ENCODE measurements around the gene CDADC1. TPM values are rescaled to one million over a fixed set of nuclear protein-coding genes. Genes with fewer than 3 reads are reported as not detected.

The CDADC1 gene
- total and polyA plus RNA-seq, 2 of the 13 experiments (the other 11 are each of a cell fraction or from before 2014, with no cell fraction given) = 2.4 to 9.0 TPM

GRCh38 chr13:49214917-49215376 lies 32.8 kb upstream of the CDADC1 start (continued):
- no peak for TF ChIP-seq PRDM15 (CRISPR knock-in tag; IDR thresholded peaks at IDR 0.05)
- peak; percentile 41; the same call in 1 of the 2 replicates for TF ChIP-seq RXRB (CRISPR knock-in tag; IDR thresholded peaks at IDR 0.05; ENCODE audit: borderline replicate concordance)
- TF ChIP-seq ZFY (CRISPR knock-in tag; IDR thresholded peaks at IDR 0.05) = peak; percentile 48; the same call in 1 of the 2 replicates
- TF ChIP-seq ZNF605 (CRISPR knock-in tag; IDR thresholded peaks at IDR 0.05) = peak; percentile 54; the same call in 1 of the 2 replicates
- peak; percentile 63; the same call in 1 of the 2 replicates for TF ChIP-seq MED1 (CRISPR knock-in tag; IDR thresholded peaks at IDR 0.05)
- 0 out of 2 replicates have a peak, but pooled peaks have one; percentile 6 for TF ChIP-seq MAFF (IDR thresholded peaks at IDR 0.05; ENCODE audit: low read depth, low read length)
- no peak for TF ChIP-seq FOSL1 (CRISPR knock-in tag; IDR thresholded peaks at IDR 0.05; ENCODE audit: borderline replicate concordance)
- TF ChIP-seq ZSCAN20 (CRISPR knock-in tag; IDR thresholded peaks at IDR 0.05; ENCODE audit: borderline replicate concordance) = 0 out of 2 replicates have a peak, but pooled peaks have one; percentile 38
- TF ChIP-seq POGZ (CRISPR knock-in tag; IDR thresholded peaks at IDR 0.05) = peak; percentile 81
- 0 out of 2 replicates have a peak, but pooled peaks have one; percentile 51 for TF ChIP-seq ZNF543 (CRISPR knock-in tag; IDR thresholded peaks at IDR 0.05)
- peak; percentile 43; the same call in 1 of the 2 replicates for TF ChIP-seq ZNF263 (CRISPR knock-in tag; IDR thresholded peaks at IDR 0.05)
- no peak for TF ChIP-seq ZNF207 (IDR thresholded peaks at IDR 0.05; ENCODE audit: borderline replicate concordance)
- no peak for TF ChIP-seq ZNF296 (CRISPR knock-in tag; conservative IDR thresholded peaks at IDR 0.05)
- 0 out of 2 replicates have a peak, but pooled peaks have one; percentile 11 for TF ChIP-seq STAG1 (CRISPR knock-in tag; IDR thresholded peaks at IDR 0.05)
- TF ChIP-seq ZNF44 (CRISPR knock-in tag; IDR thresholded peaks at IDR 0.05) = no peak
- TF ChIP-seq TOE1 (CRISPR knock-in tag; IDR thresholded peaks at IDR 0.05) = no peak
- TF ChIP-seq CREM (IDR thresholded peaks at IDR 0.05) = peak; percentile 24; the same call in 1 of the 2 replicates
- no peak for TF ChIP-seq CREM (CRISPR knock-in tag; IDR thresholded peaks at IDR 0.05)
- peak; percentile 73; the same call in 1 of the 2 replicates for TF ChIP-seq ZNF142 (CRISPR knock-in tag; IDR thresholded peaks at IDR 0.05)
- no peak for TF ChIP-seq SRSF4 (IDR thresholded peaks at IDR 0.05; ENCODE audit: low read depth, low read length, poor library complexity, severe bottlenecking)
- no peak for TF ChIP-seq MIER3 (CRISPR knock-in tag; IDR thresholded peaks at IDR 0.05; ENCODE audit: borderline replicate concordance)

All from HepG2 (cell line).